ENCODE results near the gene LTBR.

The LTBR gene

GRCh38 chr12:6384499-6385436, 806 bp downstream of the LTBR start:
- no peak for DNase-seq (ENCODE audit: low read depth)

- DNase-seq (ENCODE audit: low read depth), result no peak
These were observed 2.1 kb downstream of the LTBR start for GRCh38 chr12:6386038-6386437.

- no peak for DNase-seq (ENCODE audit: low read depth)
These were observed 2.5 kb downstream of the LTBR start for GRCh38 chr12:6386491-6386890.

GRCh38 chr12:6387541-6387940, 3.6 kb downstream of the LTBR start:
- DNase-seq (ENCODE audit: low read depth), result no peak

- DNase-seq (ENCODE audit: low read depth), result no peak
These were observed 6.3 kb downstream of the LTBR start for GRCh38 chr12:6390084-6390799.

GRCh38 chr12:6391013-6391412, 7.1 kb downstream of the LTBR start:
- DNase-seq (ENCODE audit: low read depth), result no peak

- no peak for DNase-seq (ENCODE audit: low read depth)
These were observed 8.5 kb downstream of the LTBR start for GRCh38 chr12:6392504-6392903.

GRCh38 chr12:6393109-6393508, 9.1 kb downstream of the LTBR start:
- DNase-seq (ENCODE audit: low read depth), result no peak

GRCh38 chr12:6394398-6394797, 10.4 kb downstream of the LTBR start:
- DNase-seq (ENCODE audit: low read depth), result no peak

GRCh38 chr12:6396031-6396430, 12.1 kb downstream of the LTBR start:
- DNase-seq (ENCODE audit: low read depth), result no peak

GRCh38 chr12:6399884-6400644, 16.1 kb downstream of the LTBR start:
- DNase-seq (ENCODE audit: low read depth), result no peak

- DNase-seq (ENCODE audit: low read depth), result no peak
These were observed 20.4 kb downstream of the LTBR start for GRCh38 chr12:6404390-6404789.

- no peak for DNase-seq (ENCODE audit: low read depth)
These were observed 22.0 kb downstream of the LTBR start for GRCh38 chr12:6405963-6406362.

- DNase-seq (ENCODE audit: low read depth), result no peak
These were observed 23.4 kb downstream of the LTBR start for GRCh38 chr12:6407236-6407954.

- no peak for DNase-seq (ENCODE audit: low read depth)
These were observed 32.6 kb downstream of the LTBR start for GRCh38 chr12:6416596-6416995.

- no peak for DNase-seq (ENCODE audit: low read depth)
These were observed 34.8 kb downstream of the LTBR start for GRCh38 chr12:6418796-6419195.

- no peak for DNase-seq (ENCODE audit: low read depth)
These were observed 36.4 kb downstream of the LTBR start for GRCh38 chr12:6420364-6420763.

GRCh38 chr12:6423267-6424007, 39.5 kb downstream of the LTBR start:
- DNase-seq (ENCODE audit: low read depth), result peak; percentile 87

GRCh38 chr12:6424008-6424347, 40.0 kb downstream of the LTBR start:
- no peak for DNase-seq (ENCODE audit: low read depth)

- no peak for DNase-seq (ENCODE audit: low read depth)
These were observed 40.9 kb downstream of the LTBR start for GRCh38 chr12:6424866-6425265.

Data from GM04504 (cell line).